Measurements from ENCODE around the gene SRR.
A peak's percentile ranks its signal among the peaks of the same experiment; 100 is the strongest.

Gene SRR

DNA sequence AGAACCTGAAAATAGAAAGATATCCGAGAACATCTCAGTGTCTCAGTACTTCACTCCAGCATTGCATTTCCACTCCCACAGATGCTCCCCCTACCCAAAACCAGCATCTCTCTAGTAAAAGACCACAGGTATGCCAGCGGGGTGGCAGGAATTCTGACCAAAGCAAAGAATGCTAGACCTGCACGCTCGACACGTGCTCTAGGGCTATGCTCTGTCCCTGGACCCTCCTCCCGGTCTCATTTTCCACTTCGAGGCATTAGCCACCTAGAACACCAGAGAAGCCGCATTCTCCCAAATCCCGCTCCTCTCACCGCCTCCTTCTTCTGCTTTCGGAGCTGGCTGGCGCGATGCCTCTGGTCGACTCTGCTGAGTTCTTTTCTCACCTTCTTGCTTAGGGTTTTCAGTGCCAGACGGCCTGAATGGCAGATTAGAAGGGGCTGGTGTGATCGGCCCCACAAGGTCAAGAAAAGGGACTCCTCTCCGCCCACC, 32.0 kb downstream of the SRR start:
- Histone ChIP-seq H3K27ac (ENCODE audit: low read depth, low read length) (peak overlapping the region; percentile 21), H3K9me3 (ENCODE audit: low read length) (no peaks in the 10 kb centered on the region), H3K4me1 (ENCODE audit: insufficient read depth, low read length) (peaks cover 11% of the 10 kb centered on the region), H3K4me3 (ENCODE audit: low read depth in 1 of 2, low read length in 2 of 2) (peak overlapping the region; percentile 79 to 88), H3K9ac (ENCODE audit: low read length) (peak overlapping the region; percentile 22), H3K27me3 (ENCODE audit: control insufficient read depth in 1 of 2, insufficient read depth in 2 of 2, low read length in 2 of 2) (no peaks in the 10 kb centered on the region), H3K36me3 (ENCODE audit: insufficient read depth, low read length) (peaks cover 37% of the 10 kb centered on the region)

DNA sequence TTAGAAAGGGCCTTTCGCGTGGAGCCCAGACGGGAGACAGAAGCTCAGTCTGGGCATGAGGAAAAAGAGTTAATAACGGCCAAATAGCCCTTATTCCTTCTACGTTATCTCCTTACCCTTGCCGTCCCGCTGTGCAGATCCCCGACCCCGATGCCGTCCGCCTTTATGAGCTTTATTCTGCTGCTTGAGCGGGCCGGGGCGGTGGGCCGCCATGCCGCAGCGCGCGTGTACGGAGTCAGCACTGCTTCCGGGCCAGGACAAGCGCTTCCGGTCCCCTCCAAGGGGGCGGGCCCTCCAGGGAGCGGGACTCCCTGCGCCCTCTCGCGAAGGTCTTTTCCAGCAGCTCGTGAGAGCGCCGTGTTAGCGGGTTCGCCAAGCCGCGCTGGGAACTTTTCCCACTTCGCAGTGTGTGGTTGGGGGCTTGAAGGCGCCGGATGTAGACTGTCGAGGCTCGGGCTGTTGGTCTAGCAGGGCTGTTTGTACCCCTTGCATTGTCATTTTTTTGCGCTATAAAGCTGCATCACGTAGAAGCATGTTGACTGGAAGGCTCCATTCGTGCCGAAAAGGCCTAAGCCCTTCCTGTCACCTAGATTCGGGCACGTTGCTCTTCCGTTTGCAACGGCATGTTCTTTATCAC, 32.6 kb downstream of the SRR start, which contains the start of gene TSR1:
TSR1 (minus strand) TSS at position 243 of the 637 bp plus-strand sequence; CDS start at position 213, 30 bp downstream.
- Histone ChIP-seq H3K27me3 (ENCODE audit: control insufficient read depth in 1 of 2, insufficient read depth in 2 of 2, low read length in 2 of 2) (no peaks in the 10 kb centered on the region), H3K9me3 (ENCODE audit: low read length) (no peaks in the 10 kb centered on the region), H3K4me3 (ENCODE audit: low read depth in 1 of 2, low read length in 2 of 2) (peak within 1 kb of the TSS; percentile 79 to 88), H3K4me1 (ENCODE audit: insufficient read depth, low read length) (peaks cover 11% of the 10 kb centered on the region), H3K36me3 (ENCODE audit: insufficient read depth, low read length) (peaks cover 31% of the 10 kb centered on the region), H3K27ac (ENCODE audit: low read depth, low read length) (peak within 1 kb of the TSS; percentile 84), H3K9ac (ENCODE audit: low read length) (peak within 1 kb of the TSS; percentile 69)

DNA sequence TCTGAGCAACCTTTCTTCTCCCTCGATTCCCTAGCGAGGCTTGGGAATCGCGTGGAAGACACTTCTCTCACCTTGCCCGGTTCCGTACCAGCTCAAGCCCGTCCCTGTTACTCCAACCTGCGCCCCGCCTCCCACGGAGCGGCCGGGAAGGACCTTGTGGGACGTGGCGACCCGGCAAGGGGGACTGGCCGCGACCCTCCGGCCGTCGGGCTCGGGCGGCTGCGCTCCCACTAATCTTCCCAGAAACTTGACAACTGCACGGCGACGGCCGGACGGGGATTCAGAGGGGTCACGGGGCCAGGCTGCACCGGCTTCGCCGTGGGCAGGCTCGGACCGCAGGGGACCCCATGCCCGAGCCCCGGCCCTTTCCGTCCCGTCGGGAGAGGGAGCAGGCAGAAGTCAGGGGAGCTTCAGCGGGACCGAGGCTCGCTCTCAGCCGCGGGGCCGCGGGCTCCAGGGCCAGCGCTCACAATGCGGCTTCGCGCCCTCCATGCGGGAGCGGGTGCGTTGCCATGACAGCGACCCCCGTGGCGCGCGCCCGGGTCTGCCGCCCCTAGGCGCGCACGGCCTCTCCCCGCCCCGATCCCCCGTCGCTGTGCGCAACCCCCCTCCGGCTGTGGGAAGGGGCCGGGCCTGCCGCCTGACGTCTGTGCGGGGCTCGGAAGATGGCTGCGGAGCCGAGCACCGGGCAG, 33.2 kb downstream of the SRR start, which contains the start of gene SGSM2:
SGSM2 (plus strand) TSS at position 650 of the 692 bp plus-strand sequence. CDS start 188 bp downstream, outside the sequence.
- H3K9ac ChIP-seq (ENCODE audit: low read length): peak within 1 kb of the TSS; percentile 69

DNA sequence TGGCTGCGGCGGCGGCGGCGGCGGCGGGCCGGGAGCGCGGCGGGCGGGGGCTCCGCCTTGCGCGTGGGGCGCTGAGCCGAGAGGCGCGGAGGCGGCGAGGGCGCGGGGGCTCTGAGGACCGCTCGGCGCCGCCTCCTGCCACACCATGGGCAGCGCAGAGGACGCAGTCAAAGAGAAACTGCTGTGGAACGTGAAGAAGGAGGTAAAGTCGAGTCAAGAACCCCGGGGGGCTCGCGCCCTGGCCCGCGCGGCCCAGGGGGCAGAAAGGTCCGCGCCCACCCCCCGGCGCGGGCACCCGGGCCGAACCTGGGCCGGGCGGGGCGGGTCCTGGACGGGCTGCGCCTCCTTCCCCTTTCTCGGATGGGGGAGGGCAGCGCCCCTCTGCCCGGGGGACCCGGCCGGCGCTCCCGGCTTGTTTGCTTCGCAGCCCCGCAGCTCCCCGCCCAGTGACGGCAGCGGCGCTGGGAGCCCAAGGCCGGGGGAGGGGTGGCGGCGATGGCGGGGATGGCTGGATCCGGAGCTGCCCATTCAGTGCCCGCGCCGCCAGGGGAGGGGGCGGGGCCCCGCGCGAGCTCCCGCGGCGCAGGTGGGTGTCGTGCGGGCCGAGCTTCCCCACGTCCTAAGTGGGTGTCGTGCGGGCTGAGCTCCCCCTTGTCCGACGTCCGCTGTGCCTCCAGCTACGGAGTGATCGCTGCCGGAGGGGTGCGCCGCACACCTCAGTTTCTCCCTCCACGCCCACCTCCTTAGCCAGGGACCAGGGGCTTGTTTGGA, 34.0 kb downstream of the SRR start:
- Histone ChIP-seq H3K36me3 (ENCODE audit: insufficient read depth, low read length) (peaks cover 27% of the 10 kb centered on the region), H3K4me3 (ENCODE audit: low read depth in 1 of 2, low read length in 2 of 2) (peak overlapping the region; percentile 56 to 65), H3K9ac (ENCODE audit: low read length) (peak overlapping the region; percentile 61), H3K4me1 (ENCODE audit: insufficient read depth, low read length) (peaks cover 11% of the 10 kb centered on the region), H3K27ac (ENCODE audit: low read depth, low read length) (peak overlapping the region; percentile 76), H3K27me3 (ENCODE audit: control insufficient read depth in 1 of 2, insufficient read depth in 2 of 2, low read length in 2 of 2) (no peaks in the 10 kb centered on the region), H3K9me3 (ENCODE audit: low read length) (no peaks in the 10 kb centered on the region)

More for the DNA sequence above, 33.2 kb downstream of the SRR start, which contains the start of gene SGSM2:
- H3K27me3 ChIP-seq (ENCODE audit: control insufficient read depth in 1 of 2, insufficient read depth in 2 of 2, low read length in 2 of 2): no peaks in the 10 kb centered on the region
- peaks cover 11% of the 10 kb centered on the region for H3K4me1 ChIP-seq (ENCODE audit: insufficient read depth, low read length)
- H3K4me3 ChIP-seq (ENCODE audit: low read depth in 1 of 2, low read length in 2 of 2): peak within 1 kb of the TSS; percentile 65 to 79
- H3K9me3 ChIP-seq (ENCODE audit: low read length): no peaks in the 10 kb centered on the region
- peak within 1 kb of the TSS; percentile 84 for H3K27ac ChIP-seq (ENCODE audit: low read depth, low read length)
- H3K36me3 ChIP-seq (ENCODE audit: insufficient read depth, low read length): peaks cover 32% of the 10 kb centered on the region

DNA sequence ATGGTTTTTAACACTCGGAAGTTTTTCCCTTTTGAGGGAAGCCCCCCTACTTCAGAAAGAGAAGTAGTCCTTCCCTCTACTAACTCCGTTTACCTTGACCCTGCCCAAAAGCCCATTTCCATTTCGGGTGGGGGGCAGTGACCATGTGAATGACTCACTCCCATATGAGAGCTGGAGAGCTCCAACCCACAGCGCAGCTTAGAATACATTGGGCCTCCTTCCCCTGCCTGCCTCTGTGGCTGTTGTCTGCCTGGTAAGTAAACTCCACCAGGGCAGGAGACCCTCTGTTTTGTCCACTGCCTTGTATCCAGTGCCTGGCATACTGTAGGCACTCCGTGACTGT, 34.5 kb downstream of the SRR start:
- Histone ChIP-seq H3K9ac (ENCODE audit: low read length) (peak overlapping the region; percentile 61), H3K4me3 (ENCODE audit: low read depth in 1 of 2, low read length in 2 of 2) (peak overlapping the region; percentile 56 to 65), H3K27ac (ENCODE audit: low read depth, low read length) (peak overlapping the region; percentile 76)

DNA sequence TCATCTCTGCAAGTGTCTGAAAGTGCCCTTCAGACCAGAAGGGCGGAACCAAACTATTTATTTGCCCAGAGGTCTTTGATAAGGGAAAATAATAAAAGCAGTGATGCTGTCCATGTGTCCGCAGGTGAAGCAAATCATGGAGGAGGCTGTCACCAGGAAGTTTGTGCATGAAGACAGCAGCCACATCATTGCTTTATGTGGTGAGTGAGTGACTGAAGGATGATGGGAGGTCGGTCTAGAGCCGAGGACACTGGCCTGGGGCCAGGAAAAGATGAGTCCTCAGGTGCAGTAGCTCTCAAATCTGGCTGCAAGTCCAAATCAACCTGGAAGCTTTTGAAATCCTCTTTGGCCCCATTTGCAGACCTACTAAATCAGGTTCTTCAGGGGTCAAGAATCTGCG, 39.7 kb downstream of the SRR start:
- no peak overlapping the region for H3K9ac ChIP-seq (ENCODE audit: low read length)
- peaks cover 1% of the 10 kb centered on the region for H3K4me1 ChIP-seq (ENCODE audit: insufficient read depth, low read length)
- no peaks in the 10 kb centered on the region for H3K9me3 ChIP-seq (ENCODE audit: low read length)
- peaks cover 26% of the 10 kb centered on the region for H3K36me3 ChIP-seq (ENCODE audit: insufficient read depth, low read length)
- H3K27me3 ChIP-seq (ENCODE audit: control insufficient read depth in 1 of 2, insufficient read depth in 2 of 2, low read length in 2 of 2): no peaks in the 10 kb centered on the region
- no peak overlapping the region for H3K27ac ChIP-seq (ENCODE audit: low read depth, low read length)
- no peak overlapping the region for H3K4me3 ChIP-seq (ENCODE audit: low read depth in 1 of 2, low read length in 2 of 2)

More for the DNA sequence above, 34.5 kb downstream of the SRR start:
- Histone ChIP-seq H3K27me3 (ENCODE audit: control insufficient read depth in 1 of 2, insufficient read depth in 2 of 2, low read length in 2 of 2) (no peaks in the 10 kb centered on the region), H3K36me3 (ENCODE audit: insufficient read depth, low read length) (peaks cover 24% of the 10 kb centered on the region), H3K4me1 (ENCODE audit: insufficient read depth, low read length) (peaks cover 11% of the 10 kb centered on the region), H3K9me3 (ENCODE audit: low read length) (no peaks in the 10 kb centered on the region)

DNA sequence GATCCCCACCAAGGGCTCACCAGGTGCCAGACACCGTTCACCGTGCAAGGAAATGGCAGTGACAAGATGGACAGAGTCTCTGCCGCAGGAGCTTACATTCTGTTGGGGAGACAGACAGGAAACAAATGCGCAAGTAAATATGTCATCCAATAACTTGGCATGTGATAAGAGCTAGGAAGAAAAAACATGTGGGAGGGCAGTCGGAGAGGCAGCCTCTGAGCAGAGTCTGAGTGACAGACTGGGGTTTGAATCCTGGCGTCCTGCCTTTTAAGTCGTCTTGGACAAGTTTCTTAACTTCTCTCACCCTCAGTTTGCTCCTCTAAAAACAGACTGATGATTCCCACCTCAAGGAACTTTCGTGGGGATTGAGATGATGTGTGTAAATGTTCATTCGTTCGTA, 40.8 kb downstream of the SRR start:
- H3K4me1 ChIP-seq (ENCODE audit: insufficient read depth, low read length): no peaks in the 10 kb centered on the region
- H3K9ac ChIP-seq (ENCODE audit: low read length): no peak overlapping the region
- H3K4me3 ChIP-seq (ENCODE audit: low read depth in 1 of 2, low read length in 2 of 2): no peak overlapping the region
- H3K9me3 ChIP-seq (ENCODE audit: low read length): no peaks in the 10 kb centered on the region
- H3K27me3 ChIP-seq (ENCODE audit: control insufficient read depth in 1 of 2, insufficient read depth in 2 of 2, low read length in 2 of 2): no peaks in the 10 kb centered on the region
- H3K36me3 ChIP-seq (ENCODE audit: insufficient read depth, low read length): peaks cover 26% of the 10 kb centered on the region
- no peak overlapping the region for H3K27ac ChIP-seq (ENCODE audit: low read depth, low read length)

DNA sequence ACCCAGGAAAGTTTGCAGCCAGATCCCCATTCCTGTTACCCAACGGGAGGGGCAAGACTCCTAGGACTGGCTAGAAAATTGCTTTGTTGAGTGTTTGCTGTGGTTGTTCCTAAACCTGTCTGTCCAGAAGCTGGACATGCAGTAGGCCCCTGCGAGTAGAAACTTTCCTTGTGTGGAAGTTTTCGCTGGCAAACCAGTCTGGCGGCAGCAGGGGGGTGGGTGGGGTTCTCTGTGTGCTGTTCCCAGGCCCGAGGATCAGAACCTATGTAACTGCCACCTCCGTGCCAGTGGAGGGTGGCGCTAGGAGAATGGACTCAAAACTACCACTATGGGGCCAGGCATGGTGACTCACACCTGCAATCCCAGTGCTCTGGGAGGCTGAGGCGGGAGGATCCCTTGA, 42.7 kb downstream of the SRR start:
- Histone ChIP-seq H3K27ac (ENCODE audit: low read depth, low read length) (no peak overlapping the region), H3K4me1 (ENCODE audit: insufficient read depth, low read length) (no peaks in the 10 kb centered on the region), H3K9ac (ENCODE audit: low read length) (no peak overlapping the region), H3K9me3 (ENCODE audit: low read length) (no peaks in the 10 kb centered on the region), H3K4me3 (ENCODE audit: low read depth in 1 of 2, low read length in 2 of 2) (no peak overlapping the region), H3K27me3 (ENCODE audit: control insufficient read depth in 1 of 2, insufficient read depth in 2 of 2, low read length in 2 of 2) (no peaks in the 10 kb centered on the region), H3K36me3 (ENCODE audit: insufficient read depth, low read length) (peaks cover 25% of the 10 kb centered on the region)

DNA sequence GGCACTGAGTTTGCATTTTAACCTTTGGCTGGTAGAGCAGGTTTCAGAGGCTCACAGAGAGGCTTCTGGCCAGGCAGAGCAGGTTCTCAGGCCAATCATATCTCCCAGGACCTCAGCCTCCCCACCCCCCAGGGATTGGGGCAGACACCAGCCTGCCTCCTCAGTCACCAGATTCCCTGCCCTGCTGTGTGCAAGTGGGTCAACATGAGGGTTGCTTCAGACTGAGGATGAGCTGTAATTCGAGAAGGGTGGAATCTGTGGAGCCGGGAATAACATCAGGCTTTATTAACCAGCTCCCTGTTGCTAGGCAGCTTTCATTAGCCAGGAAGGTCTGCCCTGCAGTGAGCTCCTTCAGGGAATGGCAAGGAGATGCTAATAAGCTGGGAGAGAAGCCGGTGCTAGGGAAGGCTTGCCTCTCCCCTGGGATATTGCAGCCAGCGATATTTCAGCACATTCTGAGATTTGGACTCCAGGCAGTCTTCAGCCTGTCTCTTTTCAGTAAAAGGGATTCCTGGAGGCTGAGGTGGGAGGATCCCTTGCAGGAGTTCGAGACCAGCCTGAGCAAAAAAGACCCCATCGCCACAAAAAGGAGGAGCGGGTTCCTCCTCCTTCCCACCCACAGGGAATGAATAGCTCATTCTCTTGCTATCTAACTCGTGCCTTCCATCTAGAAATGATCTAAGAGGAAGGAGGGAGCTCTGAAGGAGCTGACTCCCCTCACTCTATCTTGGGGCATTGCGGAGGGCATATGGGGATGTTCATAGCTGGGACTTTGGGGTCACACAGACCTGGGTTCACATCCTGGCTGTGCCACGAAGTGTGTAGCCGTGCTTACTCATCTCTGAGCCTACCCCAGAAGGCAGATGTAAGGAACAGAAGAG, 44.3 kb downstream of the SRR start:
- H3K27ac ChIP-seq (ENCODE audit: low read depth, low read length): no peak overlapping the region
- H3K9me3 ChIP-seq (ENCODE audit: low read length): no peaks in the 10 kb centered on the region
- H3K4me1 ChIP-seq (ENCODE audit: insufficient read depth, low read length): peaks cover 2% of the 10 kb centered on the region
- no peak overlapping the region for H3K4me3 ChIP-seq (ENCODE audit: low read depth in 1 of 2, low read length in 2 of 2)
- no peak overlapping the region for H3K9ac ChIP-seq (ENCODE audit: low read length)
- H3K27me3 ChIP-seq (ENCODE audit: control insufficient read depth in 1 of 2, insufficient read depth in 2 of 2, low read length in 2 of 2): no peaks in the 10 kb centered on the region
- peaks cover 19% of the 10 kb centered on the region for H3K36me3 ChIP-seq (ENCODE audit: insufficient read depth, low read length)

DNA sequence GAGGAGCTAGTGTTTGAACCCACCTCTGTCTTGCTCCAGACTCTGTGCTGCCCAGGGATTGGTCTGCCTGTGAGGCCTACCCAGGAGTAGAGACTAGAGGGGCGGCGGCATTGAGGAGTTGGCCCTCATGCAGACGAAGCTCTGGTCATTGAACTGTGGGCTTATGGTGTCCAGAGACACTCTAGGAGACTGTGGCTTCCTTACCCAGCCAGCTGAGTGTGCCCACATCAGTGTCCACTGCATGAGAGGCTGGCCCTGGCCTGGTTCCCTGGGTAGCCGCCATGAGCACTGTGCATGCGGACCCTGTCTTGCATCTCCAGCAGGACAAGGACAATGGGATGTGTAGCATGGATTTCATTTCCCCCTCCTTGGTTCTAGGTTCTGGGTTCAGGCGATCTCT, 47.5 kb downstream of the SRR start:
- H3K36me3 ChIP-seq (ENCODE audit: insufficient read depth, low read length): no peaks in the 10 kb centered on the region
- no peak overlapping the region for H3K27ac ChIP-seq (ENCODE audit: low read depth, low read length)
- no peaks in the 10 kb centered on the region for H3K27me3 ChIP-seq (ENCODE audit: control insufficient read depth in 1 of 2, insufficient read depth in 2 of 2, low read length in 2 of 2)
- peaks cover 3% of the 10 kb centered on the region for H3K4me1 ChIP-seq (ENCODE audit: insufficient read depth, low read length)
- H3K4me3 ChIP-seq (ENCODE audit: low read depth in 1 of 2, low read length in 2 of 2): no peak overlapping the region
- no peaks in the 10 kb centered on the region for H3K9me3 ChIP-seq (ENCODE audit: low read length)
- no peak overlapping the region for H3K9ac ChIP-seq (ENCODE audit: low read length)

All from muscle layer of colon (tissue), 2 donors.